Globus pallidus (tissue), 1 donor: ENCODE results near the gene MMP20.
A peak's percentile ranks its signal among the peaks of the same experiment; 100 is the strongest.

Experiments
- DNase-seq: peaks from one replicate; pipeline ENCODE4 v3.0.0-alpha.2; 2015; ENCODE audit warnings: low spot score

Gene MMP20

DNA sequence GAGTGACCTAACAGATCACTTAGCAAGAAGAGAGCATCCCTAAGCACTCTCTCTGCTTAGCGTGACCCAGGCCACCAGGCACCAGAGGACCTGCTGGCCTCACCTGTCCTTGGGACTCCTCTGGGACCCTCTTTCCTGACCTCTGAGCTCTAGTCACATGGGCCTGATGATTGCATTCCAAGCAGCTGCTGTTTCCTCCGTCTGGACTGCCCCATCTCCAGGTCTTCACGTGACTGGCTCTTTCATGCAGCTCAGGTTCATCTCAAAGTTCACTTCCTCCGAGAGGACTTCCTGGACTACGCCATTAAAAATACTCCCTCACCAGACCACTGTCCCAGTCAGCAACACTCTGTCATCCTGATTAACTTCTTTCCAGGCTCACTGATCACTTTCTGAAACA is 2.9 kb downstream of the MMP20 start:
- no peak for DNase-seq

DNA sequence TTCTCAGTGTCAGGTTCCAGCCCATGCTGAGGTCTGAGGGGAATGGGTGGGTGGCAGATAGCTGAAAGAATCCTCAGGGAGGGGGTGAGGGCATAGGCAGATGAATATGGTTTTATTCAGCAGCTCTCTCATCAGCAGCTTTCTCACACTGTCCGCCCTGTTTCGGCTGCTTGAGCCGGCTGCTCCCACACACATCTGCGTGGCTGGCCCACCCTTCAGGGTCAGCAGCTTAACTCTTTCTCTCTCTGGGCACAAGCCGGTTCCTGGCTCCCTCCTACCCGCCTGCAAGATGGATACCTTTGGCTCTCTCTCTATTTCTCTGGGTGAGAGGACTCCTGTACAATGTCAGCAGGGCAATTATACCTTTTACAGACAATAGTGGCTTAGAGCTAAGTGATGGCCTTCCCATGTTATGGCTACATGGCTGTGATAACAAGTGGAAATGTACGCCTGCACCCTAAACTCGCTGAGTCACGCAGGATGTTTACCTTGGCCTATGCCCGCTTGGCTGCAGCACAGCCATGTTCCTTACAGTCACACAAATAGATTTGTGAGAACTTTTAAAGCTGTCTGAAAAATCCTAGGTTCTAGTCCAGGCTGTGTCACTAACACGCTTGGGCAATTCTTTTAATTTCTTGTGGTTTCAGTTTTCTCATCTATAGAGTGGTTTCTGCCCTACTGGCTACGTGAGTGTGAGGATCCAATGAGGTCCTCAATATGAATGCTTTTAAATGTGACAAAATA is 4.1 kb downstream of the MMP20 start:
- DNase-seq = no peak

DNA sequence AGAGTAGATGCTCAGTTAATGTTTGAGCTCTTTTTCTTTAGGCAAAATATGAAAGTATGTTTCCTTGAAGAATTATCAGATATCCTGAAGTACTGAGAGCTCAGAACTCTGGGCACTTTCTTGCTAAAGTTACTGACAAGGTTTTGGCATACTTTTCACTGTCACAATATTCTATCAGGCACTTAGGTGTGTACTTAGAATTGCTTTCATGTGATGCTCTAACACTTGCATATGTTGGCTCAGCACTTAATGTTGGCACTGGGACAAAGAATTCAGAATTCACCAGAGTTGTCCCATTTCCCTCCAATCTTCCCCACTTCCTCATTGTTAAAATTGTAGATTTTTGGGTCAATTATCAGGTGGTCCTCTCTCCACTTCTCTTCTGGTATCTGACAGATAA is 5.0 kb downstream of the MMP20 start:
- DNase-seq = no peak

DNA sequence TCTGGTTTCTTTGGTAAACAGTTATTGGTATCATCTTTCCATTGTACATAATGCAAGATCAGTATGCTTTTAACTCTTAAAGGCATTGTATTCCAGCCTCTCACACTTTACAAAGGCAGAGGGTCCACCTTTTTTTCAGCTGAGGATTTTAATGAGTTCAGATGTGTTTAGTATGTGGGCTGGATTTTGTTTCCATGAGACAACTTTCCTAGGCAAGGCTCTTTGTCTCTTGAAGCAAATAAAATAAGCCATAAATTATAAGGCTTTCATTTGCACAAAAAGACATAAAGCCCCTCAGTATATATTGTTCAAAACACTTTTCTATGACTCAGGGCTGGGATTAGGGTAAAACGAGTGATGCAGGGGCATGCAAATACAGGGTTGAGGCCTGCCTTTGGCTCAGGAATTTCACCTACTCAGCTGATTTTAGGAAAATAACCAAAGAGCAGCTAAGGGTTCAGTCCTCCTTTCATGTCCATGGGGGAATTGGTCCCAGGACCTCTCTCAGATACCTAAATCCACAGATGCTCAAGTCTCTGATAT is 7.6 kb downstream of the MMP20 start:
- DNase-seq = no peak

DNA sequence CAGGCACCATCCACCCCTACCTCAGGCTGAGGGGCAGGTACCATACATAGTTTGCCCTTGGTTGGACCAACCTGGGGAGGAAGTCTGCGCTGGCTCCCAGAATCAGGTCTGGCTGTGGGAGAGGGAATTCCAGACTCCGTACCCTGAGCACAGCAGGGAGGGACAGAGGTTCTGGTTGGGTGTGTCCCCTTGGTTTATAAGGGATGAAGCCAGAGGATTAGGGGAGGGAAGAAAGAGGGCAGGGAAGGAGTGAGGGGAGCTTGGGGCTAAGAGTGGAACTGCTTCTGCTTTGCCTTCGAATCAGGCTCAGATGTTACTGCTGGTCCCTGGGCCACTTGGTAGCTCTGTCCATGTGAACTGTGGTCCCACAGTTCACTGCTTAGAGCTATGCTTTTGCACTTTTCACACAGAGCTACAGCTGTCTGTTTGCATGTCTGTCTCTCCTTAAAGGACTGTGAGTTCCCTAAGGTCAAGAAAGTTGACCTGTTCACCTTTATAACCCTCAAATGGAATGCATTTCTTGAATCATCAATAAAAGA is 9.2 kb downstream of the MMP20 start:
- no peak for DNase-seq

DNA sequence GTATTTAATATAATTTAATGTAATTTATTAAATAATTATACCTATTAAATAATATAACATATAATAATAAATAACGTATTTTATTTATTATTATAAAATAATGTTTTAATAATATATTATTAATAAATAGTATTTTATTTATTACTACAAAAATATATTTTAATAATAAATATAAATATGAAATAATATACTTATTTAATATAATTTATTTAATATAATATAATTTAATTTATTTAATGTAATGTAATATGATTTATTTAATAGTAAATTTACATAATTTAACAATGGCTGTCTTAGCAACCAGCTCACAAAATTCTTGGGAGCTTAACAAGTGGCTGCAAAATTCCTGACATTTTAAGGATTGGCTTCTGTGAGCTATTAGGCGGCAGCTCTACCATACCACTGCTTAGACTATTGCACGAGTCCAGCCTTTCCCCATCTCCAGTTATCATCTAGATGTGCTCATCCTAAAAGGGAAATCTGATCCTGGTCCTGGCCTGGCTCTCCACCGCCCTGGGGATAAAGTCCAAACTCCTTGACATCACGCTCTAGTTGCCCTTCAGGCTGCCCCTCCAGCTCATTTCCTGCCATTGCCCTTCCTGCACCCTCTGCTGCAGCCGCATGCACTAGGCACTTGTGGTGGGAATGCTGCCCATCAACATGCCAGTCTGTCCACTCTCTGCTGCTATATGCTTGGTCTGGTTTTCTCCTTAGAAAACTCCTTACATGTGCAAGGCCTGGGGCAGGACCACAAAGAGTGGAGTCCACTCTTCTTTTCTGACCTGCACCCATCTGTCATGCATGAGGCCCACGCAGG is 9.8 kb downstream of the MMP20 start:
- DNase-seq = no peak

DNA sequence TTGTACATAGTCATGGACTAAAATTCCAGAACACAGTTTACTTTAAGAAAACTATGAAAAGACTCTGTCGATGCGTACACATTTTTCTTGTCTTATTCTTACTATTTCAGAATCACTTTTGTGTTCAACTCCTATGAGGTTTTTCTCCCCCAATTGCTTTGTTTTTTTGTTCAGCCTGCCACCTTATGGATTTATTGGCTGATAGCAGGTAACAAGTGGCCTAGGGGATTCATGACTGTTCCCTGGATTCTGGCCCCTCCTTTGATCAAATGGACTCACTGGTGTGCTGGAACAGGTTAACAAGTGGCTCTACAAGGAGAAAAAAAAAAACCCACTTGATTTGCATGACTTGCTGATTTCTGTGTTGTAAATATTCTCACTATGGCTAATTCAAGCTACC is 10.6 kb downstream of the MMP20 start:
- DNase-seq = no peak

DNA sequence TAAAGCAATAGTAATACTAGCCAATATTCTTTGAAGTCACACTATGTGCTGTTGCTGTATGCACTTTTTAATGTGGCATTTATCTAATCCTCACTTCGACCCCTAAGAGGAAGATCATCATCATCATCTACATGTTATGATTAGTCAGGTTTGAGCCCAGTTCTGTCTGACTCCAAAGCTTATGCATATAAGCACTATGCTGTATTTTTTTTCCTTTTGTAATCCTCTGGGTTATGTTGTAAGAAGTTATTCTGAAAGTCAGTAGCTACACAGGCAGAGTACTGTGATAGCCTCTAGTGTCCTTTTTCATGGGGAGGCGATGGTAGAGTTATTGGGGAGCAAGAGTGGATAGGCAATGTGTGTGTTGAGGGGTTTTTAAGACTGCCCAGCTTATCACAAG is 11.1 kb downstream of the MMP20 start:
- DNase-seq = no peak

DNA sequence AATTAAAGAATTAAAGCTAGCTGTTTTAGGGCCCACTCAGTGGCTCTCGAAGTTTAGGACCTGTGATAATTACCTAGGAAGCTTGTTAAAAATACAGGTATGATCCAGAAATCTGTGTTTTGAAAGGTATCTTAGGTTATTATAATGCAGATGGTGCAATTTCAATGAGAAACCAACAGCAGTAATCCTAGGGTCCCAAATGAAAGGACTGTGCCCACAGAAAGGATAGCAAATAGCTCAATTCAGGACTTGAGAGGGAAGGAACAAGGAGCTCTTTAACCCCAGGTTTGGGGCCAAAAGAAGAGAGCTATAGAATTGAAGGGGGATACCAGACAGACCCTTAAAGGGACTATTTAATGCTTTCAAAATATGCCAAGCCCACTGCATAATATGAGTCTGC is 11.7 kb downstream of the MMP20 start:
- DNase-seq = no peak

DNA sequence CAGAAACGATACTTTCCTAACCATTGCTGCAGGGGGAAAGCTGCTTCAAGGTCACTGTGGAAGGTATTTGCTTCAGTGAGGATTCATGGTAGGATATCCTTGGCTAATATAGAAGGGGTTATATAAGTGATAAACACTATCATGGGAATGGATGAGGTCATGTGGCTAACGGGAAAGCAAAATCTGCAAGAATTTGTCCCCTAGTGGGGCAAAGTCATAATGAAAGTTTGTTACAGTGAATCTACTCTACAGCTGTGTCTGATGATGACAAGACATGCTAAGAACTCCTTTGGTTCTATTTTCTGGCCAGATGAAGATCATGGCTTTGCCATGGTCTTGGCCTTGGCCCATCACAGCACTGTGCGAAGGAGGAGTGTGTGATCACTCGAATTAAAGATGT is 13.8 kb downstream of the MMP20 start:
- no peak for DNase-seq

DNA sequence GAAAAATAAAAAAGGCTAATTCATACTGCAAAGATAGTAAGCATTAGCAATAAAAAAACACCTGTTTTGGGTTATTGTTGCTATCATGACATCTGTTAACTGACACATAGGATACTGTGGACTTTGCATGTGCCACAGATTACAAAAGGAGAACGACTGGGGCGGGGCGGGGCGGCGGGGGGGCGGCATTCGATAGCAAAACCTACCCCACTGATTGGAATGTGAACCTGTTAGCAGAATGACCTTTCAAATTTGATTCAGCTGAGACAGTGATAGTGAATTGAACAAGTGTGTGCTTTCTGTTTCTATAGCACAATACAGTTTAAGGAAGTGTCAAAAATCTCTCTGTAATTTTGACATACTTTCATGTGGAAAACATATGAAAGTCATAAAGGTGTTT is 14.9 kb downstream of the MMP20 start:
- DNase-seq = no peak

DNA sequence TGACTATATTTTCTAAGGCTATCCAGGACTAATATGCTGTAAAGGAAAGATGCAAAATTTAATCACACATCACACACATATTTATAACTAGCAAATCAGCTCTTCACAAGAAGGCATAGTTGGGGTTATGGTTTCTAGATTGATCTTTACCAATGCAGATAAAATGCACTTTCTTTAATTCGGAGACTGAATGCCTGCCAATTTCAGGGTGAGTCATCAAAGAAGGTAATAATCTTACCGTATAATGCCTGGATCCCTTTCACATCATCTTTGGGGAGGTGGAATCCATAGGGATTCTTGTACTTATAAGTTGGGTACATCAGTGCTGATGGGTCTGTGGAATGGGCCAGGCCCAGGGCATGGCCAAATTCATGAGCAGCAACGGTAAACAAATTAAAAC is 16.4 kb downstream of the MMP20 start:
- DNase-seq = no peak

DNA sequence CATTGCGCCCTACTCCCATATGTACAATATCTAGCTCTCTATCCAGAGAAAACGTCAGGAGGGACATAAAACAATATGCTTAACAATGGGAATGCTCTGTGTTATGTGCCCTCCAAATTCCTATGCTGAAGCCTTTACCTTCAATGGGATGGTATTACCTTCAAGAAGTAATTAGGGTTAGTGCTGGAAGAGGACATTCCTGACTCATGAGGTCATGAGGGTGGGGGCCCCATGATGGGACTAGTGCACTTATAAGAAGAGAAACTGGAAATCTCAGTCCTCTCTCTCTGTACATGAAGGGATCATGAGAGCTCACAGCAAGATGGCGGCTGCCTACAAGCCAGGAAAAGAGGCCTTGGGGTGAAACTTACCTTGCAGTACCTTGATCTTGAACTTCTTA is 20.3 kb downstream of the MMP20 start:
- DNase-seq = no peak

DNA sequence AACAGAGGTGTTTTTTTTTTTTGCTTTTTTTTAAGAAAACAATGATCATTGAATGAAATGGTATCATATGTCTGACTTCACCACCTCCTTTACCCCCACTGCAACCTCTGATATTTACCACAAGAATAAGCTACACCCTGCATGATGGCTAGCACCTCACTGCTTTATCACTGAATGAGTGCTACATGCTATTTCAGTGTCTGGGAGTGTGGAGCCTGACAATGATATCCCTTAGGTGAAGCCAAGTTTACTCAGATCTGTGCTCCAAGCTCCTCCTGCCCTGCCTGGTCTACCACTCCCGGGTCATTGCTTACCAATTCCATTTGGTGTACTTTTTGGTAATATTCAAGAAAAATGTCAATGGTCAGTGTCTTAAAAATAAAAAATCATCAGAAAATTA is 21.1 kb downstream of the MMP20 start:
- DNase-seq = no peak

DNA sequence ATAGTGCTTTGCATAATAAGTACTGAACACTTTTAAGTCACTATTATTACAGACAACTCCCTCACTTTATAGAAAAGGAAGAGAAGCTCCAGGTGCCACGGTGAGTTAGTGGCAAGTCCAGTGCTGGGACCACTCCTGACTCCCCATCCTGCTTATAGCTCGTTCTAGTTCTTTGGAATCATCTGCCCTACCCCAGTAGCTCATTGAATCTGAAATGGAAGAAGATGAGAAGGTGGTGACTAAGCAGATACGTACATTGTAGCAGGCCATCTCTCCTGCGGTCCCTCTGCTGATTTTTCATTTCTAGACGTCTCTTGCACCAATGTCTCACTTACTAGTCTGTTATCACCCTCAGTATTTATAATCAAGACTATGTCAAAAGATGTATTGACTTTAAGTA is 21.6 kb downstream of the MMP20 start:
- no peak for DNase-seq

DNA sequence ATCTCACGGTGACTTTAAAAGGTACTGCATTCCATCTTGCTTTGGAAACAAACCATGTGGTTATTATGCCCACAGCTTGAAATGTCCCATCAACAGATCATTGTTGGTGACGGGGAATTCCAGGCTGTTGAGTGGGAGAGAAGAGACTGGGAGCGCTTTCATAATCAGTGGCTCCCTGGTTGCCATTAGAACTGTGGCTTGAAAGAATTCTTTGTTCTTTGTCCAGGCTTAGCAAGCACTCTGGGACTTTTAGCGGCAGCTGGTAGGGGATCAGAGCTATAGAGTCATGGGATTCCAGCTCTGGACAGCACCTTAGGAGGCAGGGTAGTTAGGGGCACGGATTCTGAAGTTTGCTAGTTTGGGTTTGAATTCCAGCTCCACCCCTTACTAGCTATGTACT is 22.0 kb downstream of the MMP20 start:
- DNase-seq = peak; percentile 96

DNA sequence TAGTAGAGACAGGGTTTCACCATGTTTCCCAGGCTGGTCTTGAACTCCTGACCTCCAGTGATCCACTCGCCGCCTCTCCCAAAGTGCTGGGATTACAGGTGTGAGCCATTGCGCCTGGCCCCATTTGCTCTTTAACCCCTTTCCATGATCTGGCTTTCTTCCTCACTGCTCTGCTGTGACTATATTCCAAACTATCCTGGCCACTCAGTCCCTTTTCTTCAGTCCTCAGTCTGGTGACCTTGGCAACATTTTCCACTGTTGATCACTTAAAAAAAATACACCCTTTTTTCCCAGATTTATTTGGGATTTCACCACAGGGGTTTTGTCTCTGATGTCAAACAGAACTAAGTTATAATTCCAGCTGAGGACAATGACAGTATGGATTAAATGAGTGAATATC is 24.5 kb downstream of the MMP20 start:
- DNase-seq = no peak

DNA sequence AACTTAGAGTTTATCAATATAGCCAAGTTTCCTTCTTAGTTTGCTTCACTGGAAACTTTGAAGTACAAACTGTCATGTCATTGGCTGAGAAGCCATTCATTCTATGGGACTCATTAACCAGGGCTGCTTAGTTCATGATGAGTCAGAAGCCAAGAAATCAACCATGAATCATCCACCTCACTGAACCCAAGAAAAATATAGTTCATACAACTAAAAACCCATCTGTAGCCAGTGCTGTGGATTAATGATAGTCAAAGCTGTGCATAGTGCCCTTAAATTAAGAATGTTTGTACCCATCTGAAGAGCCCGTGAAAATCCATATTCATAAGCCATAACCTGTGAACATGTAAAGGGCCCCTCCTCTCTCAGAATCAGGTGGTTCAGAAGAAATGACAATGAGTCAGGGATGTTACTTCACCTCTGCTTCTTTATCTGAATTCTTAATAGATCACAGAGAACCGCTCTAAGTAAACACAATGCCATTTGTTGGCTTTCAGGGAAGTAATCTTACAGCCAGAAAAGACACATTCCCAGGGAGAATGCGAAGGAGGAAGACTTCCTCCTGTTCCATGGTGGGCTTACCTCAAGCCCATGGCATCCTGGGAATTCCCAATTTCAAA is 25.4 kb downstream of the MMP20 start:
- DNase-seq = no peak

DNA sequence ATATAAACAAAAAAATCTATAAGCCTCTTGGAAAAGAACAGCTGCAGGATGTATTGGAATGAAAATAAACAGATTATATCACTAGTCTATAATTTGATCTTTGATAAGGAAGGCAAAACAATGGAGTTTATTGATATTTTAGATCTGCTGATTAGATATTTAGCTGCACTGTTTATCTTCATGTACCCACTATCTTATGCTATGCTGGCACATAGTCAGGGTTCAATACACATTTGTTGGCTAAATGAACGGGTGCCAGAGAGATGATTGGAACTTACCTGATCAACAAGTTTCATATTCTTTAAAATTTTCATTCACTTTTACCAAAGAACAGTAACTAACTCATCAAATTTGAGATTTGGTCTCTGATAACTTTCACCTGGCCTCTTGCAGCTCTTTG is 26.9 kb downstream of the MMP20 start:
- DNase-seq = no peak

DNA sequence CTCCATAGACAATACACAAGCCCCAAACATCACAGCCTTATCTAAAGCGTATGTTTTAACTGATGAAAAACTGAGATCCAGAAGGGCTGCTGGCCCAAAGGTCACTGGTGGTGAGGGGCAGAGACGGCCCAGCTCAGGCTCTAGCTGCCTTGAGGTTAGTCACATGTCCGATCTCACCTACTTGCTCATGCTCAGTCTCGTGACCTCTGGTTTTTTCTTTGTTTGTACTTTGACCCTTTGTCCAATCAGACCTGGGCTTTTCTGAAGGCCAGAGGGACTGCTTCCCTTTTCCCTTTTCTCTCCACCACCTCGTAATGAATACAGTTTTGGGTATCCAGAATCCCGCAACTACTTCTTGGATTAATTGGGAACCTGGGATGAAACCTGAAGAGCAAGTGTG is 28.6 kb downstream of the MMP20 start:
- no peak for DNase-seq

DNA sequence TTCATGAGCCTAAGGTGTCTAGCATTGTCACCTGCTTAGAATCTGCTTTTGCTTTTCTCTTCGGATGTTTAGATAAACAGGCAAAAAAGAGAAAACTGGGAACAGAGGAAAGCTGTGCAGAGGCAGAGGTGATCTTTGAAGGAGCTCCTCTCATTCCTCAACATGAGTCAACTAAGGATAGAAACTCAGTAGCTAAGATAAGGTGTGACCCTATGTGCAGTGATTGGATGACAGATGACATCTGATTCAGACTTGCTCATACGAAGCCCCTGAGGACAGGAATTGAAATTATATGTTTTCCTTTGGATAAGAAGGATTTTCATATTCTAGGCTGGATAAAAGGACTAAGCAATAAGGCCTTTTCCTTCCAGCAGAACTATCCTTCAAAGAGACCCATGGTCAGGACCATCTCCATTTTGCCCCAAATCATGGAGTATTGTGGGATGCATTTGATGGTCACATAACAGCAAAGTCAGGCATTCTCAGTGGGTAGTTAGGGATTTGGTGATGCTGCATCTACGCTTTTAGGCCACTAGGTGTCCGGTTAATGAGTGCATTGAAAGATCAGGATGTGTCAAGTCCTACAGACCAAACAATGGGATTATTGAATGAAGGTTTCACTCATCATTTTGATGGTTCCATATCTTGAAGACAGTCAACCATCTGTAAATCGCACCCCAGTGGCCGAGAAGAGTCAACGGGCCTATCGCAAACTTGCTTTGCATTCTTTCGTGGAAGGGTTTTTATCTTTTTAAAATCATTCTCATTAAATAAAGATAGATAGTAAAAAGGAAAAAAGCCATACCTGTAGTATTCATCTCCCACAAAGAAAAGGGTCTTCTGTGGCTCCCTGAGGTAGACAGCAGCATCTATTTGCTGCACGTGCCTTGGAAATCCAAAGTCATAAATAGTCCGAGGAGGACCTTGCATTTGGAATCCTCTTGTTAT is 32.2 kb downstream of the MMP20 start:
- no peak for DNase-seq

DNA sequence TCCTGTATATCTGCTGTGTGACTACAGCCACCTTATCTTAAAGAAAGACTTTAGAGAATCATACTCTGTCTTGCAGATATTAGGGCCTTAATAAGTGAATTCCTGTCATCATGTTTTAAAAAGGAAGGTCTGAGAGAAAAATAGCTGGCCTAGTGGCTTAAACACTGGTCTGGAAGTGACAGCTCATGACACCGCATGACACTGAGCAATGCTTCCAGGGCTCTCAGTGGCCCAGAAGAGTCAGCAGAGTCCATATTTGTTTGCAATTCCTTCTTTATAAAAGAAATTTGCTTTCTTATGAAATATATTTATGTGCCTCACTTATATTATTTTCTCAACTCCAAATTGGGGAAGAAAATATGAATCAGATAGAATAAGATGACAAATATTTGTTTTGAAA is 33.0 kb downstream of the MMP20 start:
- DNase-seq = no peak
